ENCODE results near the gene C2CD5.
"Not testable (repeated sequence)": the region's sequence is repeated elsewhere in the genome, so short reads cannot be mapped to it uniquely, and the experiment has no call there.

The C2CD5 gene

DNA sequence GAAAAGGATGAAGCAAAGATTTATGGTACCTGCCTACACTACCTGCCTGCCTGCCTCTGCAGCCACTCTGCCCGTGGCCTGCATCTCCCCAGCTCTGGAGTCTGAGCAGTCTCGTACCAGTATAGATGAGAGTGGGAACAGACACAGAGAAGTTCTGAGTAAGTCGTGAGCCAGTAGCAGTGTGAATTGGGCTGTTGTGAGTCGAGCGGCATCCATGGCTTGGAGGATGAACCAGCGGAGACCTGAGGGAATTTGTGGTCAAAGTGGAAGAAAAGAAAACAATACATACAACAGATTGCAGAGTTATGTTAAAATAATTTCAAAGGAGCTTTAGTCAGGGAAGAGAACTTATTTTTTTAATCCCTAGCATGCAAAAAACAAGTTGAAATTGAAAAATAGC lies 25.3 kb downstream of the C2CD5 start:
- no peaks in the 10 kb centered on the region for H3K27me3 ChIP-seq (ENCODE audit: control insufficient read depth in 2 of 2, insufficient read depth in 2 of 2, low read length in 2 of 2)
- no peaks in the 10 kb centered on the region for H3K9me3 ChIP-seq (ENCODE audit: control insufficient read depth in 2 of 2, low read length in 2 of 2)
- no peak overlapping the region for H3K4me3 ChIP-seq (ENCODE audit: low read length in 2 of 2)
- peaks cover 35 to 36% of the 10 kb centered on the region in 2 donors for H3K36me3 ChIP-seq (ENCODE audit: control insufficient read depth in 2 of 2, insufficient read depth in 2 of 2, low read length in 2 of 2)
- H3K4me1 ChIP-seq (ENCODE audit: control insufficient read depth in 2 of 2, insufficient read depth in 2 of 2, low read length in 2 of 2): no peaks in the 10 kb centered on the region
- no peak overlapping the region for H3K27ac ChIP-seq (ENCODE audit: low read depth in 2 of 2, low read length in 2 of 2)
- H3K9ac ChIP-seq (ENCODE audit: low read depth in 1 of 2, low read length in 2 of 2): no peak overlapping the region

GRCh38 chr12:22518060-22518719 lies 26.2 kb downstream of the C2CD5 start:
- Histone ChIP-seq H3K9ac (ENCODE audit: low read depth in 1 of 2, low read length in 2 of 2) (no peak overlapping the region), H3K36me3 (ENCODE audit: control insufficient read depth in 2 of 2, insufficient read depth in 2 of 2, low read length in 2 of 2) (peaks cover 31 to 32% of the 10 kb centered on the region in 2 donors), H3K27ac (ENCODE audit: low read depth in 2 of 2, low read length in 2 of 2) (no peak overlapping the region), H3K4me1 (ENCODE audit: control insufficient read depth in 2 of 2, insufficient read depth in 2 of 2, low read length in 2 of 2) (no peaks in the 10 kb centered on the region), H3K4me3 (ENCODE audit: low read length in 2 of 2) (no peak overlapping the region), H3K9me3 (ENCODE audit: control insufficient read depth in 2 of 2, low read length in 2 of 2) (no peaks in the 10 kb centered on the region), H3K27me3 (ENCODE audit: control insufficient read depth in 2 of 2, insufficient read depth in 2 of 2, low read length in 2 of 2) (no peaks in the 10 kb centered on the region)

- H3K27me3 ChIP-seq (ENCODE audit: control insufficient read depth in 2 of 2, insufficient read depth in 2 of 2, low read length in 2 of 2): no peaks in the 10 kb centered on the region
- H3K9me3 ChIP-seq (ENCODE audit: control insufficient read depth in 2 of 2, low read length in 2 of 2): no peaks in the 10 kb centered on the region
- no peak overlapping the region for H3K4me3 ChIP-seq (ENCODE audit: low read length in 2 of 2)
- H3K9ac ChIP-seq (ENCODE audit: low read depth in 1 of 2, low read length in 2 of 2): no peak overlapping the region
- no peak overlapping the region for H3K27ac ChIP-seq (ENCODE audit: low read depth in 2 of 2, low read length in 2 of 2)
- H3K4me1 ChIP-seq (ENCODE audit: control insufficient read depth in 2 of 2, insufficient read depth in 2 of 2, low read length in 2 of 2): no peaks in the 10 kb centered on the region
- H3K36me3 ChIP-seq (ENCODE audit: control insufficient read depth in 2 of 2, insufficient read depth in 2 of 2, low read length in 2 of 2): peaks cover 19 to 22% of the 10 kb centered on the region in 2 donors
These were observed 29.5 kb downstream of the C2CD5 start for GRCh38 chr12:22514875-22515274.

GRCh38 chr12:22505826-22506225 lies 38.5 kb downstream of the C2CD5 start:
- H3K4me3 ChIP-seq (ENCODE audit: low read length in 2 of 2): no peak overlapping the region
- H3K27ac ChIP-seq (ENCODE audit: low read depth in 2 of 2, low read length in 2 of 2): no peak overlapping the region
- no peaks in the 10 kb centered on the region for H3K9me3 ChIP-seq (ENCODE audit: control insufficient read depth in 2 of 2, low read length in 2 of 2)
- H3K36me3 ChIP-seq (ENCODE audit: control insufficient read depth in 2 of 2, insufficient read depth in 2 of 2, low read length in 2 of 2): peaks cover 12 to 13% of the 10 kb centered on the region in 2 donors
- H3K9ac ChIP-seq (ENCODE audit: low read depth in 1 of 2, low read length in 2 of 2): no peak overlapping the region
- H3K4me1 ChIP-seq (ENCODE audit: control insufficient read depth in 2 of 2, insufficient read depth in 2 of 2, low read length in 2 of 2): no peaks in the 10 kb centered on the region
- H3K27me3 ChIP-seq (ENCODE audit: control insufficient read depth in 2 of 2, insufficient read depth in 2 of 2, low read length in 2 of 2): no peaks in the 10 kb centered on the region

DNA sequence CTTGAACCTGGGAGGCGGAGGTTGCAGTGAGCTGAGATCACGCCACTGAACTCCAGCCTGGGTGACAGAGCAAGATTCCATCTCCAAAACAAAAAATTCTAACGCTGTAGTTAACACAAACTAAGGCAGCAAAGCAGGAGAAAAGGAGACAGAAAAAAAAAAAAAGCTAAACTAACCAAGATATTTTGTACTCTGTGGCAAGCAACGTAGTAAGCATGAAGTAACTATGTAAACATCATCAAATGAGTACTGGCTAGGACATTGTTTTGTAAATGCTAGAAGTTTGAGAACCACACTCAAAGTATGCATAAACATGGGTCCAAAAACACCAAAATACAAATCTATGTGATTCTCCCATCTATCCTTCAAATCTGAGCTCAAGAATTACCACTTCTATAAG lies 44.2 kb downstream of the C2CD5 start:
- Histone ChIP-seq H3K4me1 (ENCODE audit: control insufficient read depth in 2 of 2, insufficient read depth in 2 of 2, low read length in 2 of 2) (no peaks in the 10 kb centered on the region), H3K4me3 (ENCODE audit: low read length in 2 of 2) (no peak overlapping the region), H3K27me3 (ENCODE audit: control insufficient read depth in 2 of 2, insufficient read depth in 2 of 2, low read length in 2 of 2) (no peaks in the 10 kb centered on the region), H3K27ac (ENCODE audit: low read depth in 2 of 2, low read length in 2 of 2) (no peak overlapping the region), H3K9ac (ENCODE audit: low read depth in 1 of 2, low read length in 2 of 2) (no peak overlapping the region), H3K36me3 (ENCODE audit: control insufficient read depth in 2 of 2, insufficient read depth in 2 of 2, low read length in 2 of 2) (peaks cover 3 to 5% of the 10 kb centered on the region in 2 donors), H3K9me3 (ENCODE audit: control insufficient read depth in 2 of 2, low read length in 2 of 2) (no peaks in the 10 kb centered on the region)

- H3K27me3 ChIP-seq (ENCODE audit: control insufficient read depth in 2 of 2, insufficient read depth in 2 of 2, low read length in 2 of 2): no peaks in the 10 kb centered on the region
- H3K27ac ChIP-seq (ENCODE audit: low read depth in 2 of 2, low read length in 2 of 2): no peak overlapping the region
- no peaks in the 10 kb centered on the region for H3K9me3 ChIP-seq (ENCODE audit: control insufficient read depth in 2 of 2, low read length in 2 of 2)
These were observed 44.9 kb downstream of the C2CD5 start for GRCh38 chr12:22499445-22499844.

DNA sequence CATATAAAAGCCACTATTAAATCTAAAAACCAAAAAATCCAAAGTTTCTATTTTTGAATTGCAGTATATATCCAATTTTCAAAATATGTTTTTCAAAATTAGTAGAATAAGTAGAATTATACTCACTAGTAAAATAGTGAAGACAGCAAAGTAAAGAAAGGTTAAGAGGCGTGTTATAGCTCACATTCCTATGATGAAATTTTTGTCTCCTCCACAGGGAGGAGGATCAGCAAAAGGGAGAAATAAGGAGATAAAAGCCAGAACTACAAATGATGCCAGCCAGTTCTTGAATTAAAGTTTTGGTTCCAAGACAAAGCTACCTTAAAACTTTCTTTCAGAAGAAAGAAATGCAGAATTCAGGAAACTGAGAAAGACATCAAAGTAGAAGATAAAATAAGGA lies 50.0 kb downstream of the C2CD5 start:
- Histone ChIP-seq H3K4me1 (ENCODE audit: control insufficient read depth in 2 of 2, insufficient read depth in 2 of 2, low read length in 2 of 2) (no peaks in the 10 kb centered on the region), H3K36me3 (ENCODE audit: control insufficient read depth in 2 of 2, insufficient read depth in 2 of 2, low read length in 2 of 2) (peaks cover 21 to 27% of the 10 kb centered on the region in 2 donors), H3K9ac (ENCODE audit: low read depth in 1 of 2, low read length in 2 of 2) (no peak overlapping the region)

More at GRCh38 chr12:22499445-22499844, 44.9 kb downstream of the C2CD5 start:
- Histone ChIP-seq H3K4me1 (ENCODE audit: control insufficient read depth in 2 of 2, insufficient read depth in 2 of 2, low read length in 2 of 2) (no peaks in the 10 kb centered on the region), H3K4me3 (ENCODE audit: low read length in 2 of 2) (no peak overlapping the region), H3K36me3 (ENCODE audit: control insufficient read depth in 2 of 2, insufficient read depth in 2 of 2, low read length in 2 of 2) (peaks cover 3 to 5% of the 10 kb centered on the region in 2 donors), H3K9ac (ENCODE audit: low read depth in 1 of 2, low read length in 2 of 2) (no peak overlapping the region)

GRCh38 chr12:22491034-22491433 lies 53.3 kb downstream of the C2CD5 start:
- Histone ChIP-seq H3K4me3 (ENCODE audit: low read length in 2 of 2) (no peak overlapping the region), H3K4me1 (ENCODE audit: control insufficient read depth in 2 of 2, insufficient read depth in 2 of 2, low read length in 2 of 2) (no peaks in the 10 kb centered on the region), H3K9me3 (ENCODE audit: control insufficient read depth in 2 of 2, low read length in 2 of 2) (no peaks in the 10 kb centered on the region), H3K36me3 (ENCODE audit: control insufficient read depth in 2 of 2, insufficient read depth in 2 of 2, low read length in 2 of 2) (peaks cover 27 to 32% of the 10 kb centered on the region in 2 donors), H3K27me3 (ENCODE audit: control insufficient read depth in 2 of 2, insufficient read depth in 2 of 2, low read length in 2 of 2) (no peaks in the 10 kb centered on the region), H3K27ac (ENCODE audit: low read depth in 2 of 2, low read length in 2 of 2) (no peak overlapping the region), H3K9ac (ENCODE audit: low read depth in 1 of 2, low read length in 2 of 2) (no peak overlapping the region)

More for the DNA sequence above, 50.0 kb downstream of the C2CD5 start:
- Histone ChIP-seq H3K27me3 (ENCODE audit: control insufficient read depth in 2 of 2, insufficient read depth in 2 of 2, low read length in 2 of 2) (no peaks in the 10 kb centered on the region), H3K4me3 (ENCODE audit: low read length in 2 of 2) (no peak overlapping the region), H3K9me3 (ENCODE audit: control insufficient read depth in 2 of 2, low read length in 2 of 2) (no peaks in the 10 kb centered on the region), H3K27ac (ENCODE audit: low read depth in 2 of 2, low read length in 2 of 2) (no peak overlapping the region)

DNA sequence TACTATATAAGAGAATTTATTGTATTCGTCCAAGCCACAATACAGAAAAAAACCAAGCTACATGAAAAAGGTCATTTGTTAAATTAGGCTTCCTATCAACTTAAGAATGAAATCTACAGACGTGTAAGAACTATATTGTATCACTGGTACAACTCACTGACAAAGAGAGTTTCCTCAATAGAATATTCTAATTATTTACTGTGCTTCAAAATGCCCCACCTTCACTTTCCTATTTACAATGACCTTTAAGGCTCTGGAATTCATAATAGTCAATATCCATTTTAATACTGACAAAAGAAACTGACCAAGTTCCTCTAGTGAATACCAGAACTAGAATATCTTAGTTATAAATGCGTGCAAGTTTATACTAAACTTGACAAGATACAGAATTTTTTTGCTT lies 55.9 kb downstream of the C2CD5 start:
- H3K27ac ChIP-seq (ENCODE audit: low read depth in 2 of 2, low read length in 2 of 2): no peak overlapping the region
- H3K9me3 ChIP-seq (ENCODE audit: control insufficient read depth in 2 of 2, low read length in 2 of 2): no peaks in the 10 kb centered on the region
- H3K27me3 ChIP-seq (ENCODE audit: control insufficient read depth in 2 of 2, insufficient read depth in 2 of 2, low read length in 2 of 2): no peaks in the 10 kb centered on the region
- H3K4me1 ChIP-seq (ENCODE audit: control insufficient read depth in 2 of 2, insufficient read depth in 2 of 2, low read length in 2 of 2): no peaks in the 10 kb centered on the region
- H3K9ac ChIP-seq (ENCODE audit: low read depth in 1 of 2, low read length in 2 of 2): no peak overlapping the region
- H3K4me3 ChIP-seq (ENCODE audit: low read length in 2 of 2): no peak overlapping the region
- H3K36me3 ChIP-seq (ENCODE audit: control insufficient read depth in 2 of 2, insufficient read depth in 2 of 2, low read length in 2 of 2): peaks cover 33 to 39% of the 10 kb centered on the region in 2 donors

- H3K9me3 ChIP-seq (ENCODE audit: control insufficient read depth in 2 of 2, low read length in 2 of 2); H3K27me3 ChIP-seq (ENCODE audit: control insufficient read depth in 2 of 2, insufficient read depth in 2 of 2, low read length in 2 of 2); H3K27ac ChIP-seq (ENCODE audit: low read depth in 2 of 2, low read length in 2 of 2); H3K4me3 ChIP-seq (ENCODE audit: low read length in 2 of 2); H3K9ac ChIP-seq (ENCODE audit: low read depth in 1 of 2, low read length in 2 of 2); H3K4me1 ChIP-seq (ENCODE audit: control insufficient read depth in 2 of 2, insufficient read depth in 2 of 2, low read length in 2 of 2): not testable (repeated sequence)
- H3K36me3 ChIP-seq (ENCODE audit: control insufficient read depth in 2 of 2, insufficient read depth in 2 of 2, low read length in 2 of 2): peaks cover 27 to 36% of the 10 kb centered on the region in 2 donors
These were observed 56.7 kb downstream of the C2CD5 start for GRCh38 chr12:22487683-22488082.
